ENCODE measurements around the gene ILF3. TPM values are rescaled to one million over a fixed set of nuclear protein-coding genes. Genes with fewer than 3 reads are reported as not detected.
A peak's percentile ranks its signal among the peaks of the same experiment; 100 is the strongest.

ILF3 gene
- total and polyA plus RNA-seq, 12 donors: 75.0 to 254 (median 184) TPM

DNA sequence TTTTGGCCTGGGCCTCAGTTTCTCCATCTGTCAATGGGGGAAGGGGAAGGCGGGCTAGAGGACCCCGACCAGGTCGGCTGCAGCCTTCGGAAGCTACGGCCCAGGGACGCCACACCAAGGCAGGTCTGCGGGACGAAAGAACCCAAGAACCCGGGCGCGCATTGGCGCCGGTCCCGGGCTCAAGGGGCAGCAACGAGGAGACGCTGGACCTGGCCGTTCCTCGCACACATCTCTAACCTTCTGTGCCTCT, 739 bp upstream of the ILF3 start:
- 0 to 1% (median 0%) methylated on average over 13 to 18 of the region's 18 CpGs; no CpG with 5 or more reads in 1 of the 4 donors for WGBS, 4 donors

DNA sequence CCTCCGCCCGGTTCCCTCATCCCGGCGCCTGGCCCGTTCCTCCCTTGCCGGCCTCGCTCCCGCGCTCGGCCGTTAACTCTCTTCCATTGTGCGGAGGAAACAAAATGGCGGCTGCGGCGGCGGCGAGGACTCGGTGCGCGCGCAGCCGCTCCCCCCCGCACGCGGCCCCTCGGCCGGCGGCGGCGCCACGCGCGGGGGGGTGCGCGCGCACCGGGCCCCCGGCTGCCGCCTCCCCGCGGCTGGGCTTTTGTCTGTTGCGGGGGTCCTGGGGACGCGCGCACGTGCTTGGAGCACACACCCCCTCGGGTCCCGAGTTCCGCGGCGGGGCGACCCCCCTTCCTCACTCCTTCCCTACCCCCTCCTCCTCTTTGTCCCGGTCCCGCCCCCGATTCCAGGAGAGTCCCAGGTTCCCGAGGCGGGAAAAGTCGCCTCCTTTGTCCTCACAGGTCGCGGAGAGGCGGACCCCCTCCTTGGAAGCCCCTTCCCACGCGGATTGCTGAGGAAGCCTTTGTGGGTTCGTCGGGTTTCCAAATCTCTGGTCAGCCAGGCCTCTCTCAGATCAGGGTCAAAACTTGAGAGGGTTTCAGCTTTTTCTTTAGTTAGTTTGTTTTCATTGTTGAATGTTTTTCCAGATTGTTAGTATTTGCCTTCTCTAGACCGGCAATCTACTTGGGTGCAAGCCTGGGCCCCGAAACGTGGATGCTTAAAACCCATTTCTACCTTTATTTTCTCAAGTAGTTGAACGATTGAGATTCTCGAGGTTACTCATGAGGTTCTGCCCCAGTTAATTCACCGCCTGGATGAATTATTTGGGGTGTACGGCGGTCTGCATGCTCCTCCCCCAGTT, 687 bp downstream of the ILF3 start:
- Histone ChIP-seq H3K27me3 (no peaks in the 10 kb centered on the region), H3K27ac (peak overlapping the region; percentile 87 to 99 (median 98)), H3K4me3 (peak overlapping the region; percentile 81 to 99 (median 90)), H3K36me3 (replicated peaks in 1 of 2) (no peaks in the 10 kb centered on the region), H3K4me1 (replicated peaks in 1 of 2) (peaks cover 39 to 61% of the 10 kb centered on the region in 2 donors), H3K9me3 (replicated peaks in 1 of 3) (no peaks in the 10 kb centered on the region)
- no peak for TF ChIP-seq POLR2A (IDR thresholded peaks at IDR 0.05)
- TF ChIP-seq, protein P1, sequence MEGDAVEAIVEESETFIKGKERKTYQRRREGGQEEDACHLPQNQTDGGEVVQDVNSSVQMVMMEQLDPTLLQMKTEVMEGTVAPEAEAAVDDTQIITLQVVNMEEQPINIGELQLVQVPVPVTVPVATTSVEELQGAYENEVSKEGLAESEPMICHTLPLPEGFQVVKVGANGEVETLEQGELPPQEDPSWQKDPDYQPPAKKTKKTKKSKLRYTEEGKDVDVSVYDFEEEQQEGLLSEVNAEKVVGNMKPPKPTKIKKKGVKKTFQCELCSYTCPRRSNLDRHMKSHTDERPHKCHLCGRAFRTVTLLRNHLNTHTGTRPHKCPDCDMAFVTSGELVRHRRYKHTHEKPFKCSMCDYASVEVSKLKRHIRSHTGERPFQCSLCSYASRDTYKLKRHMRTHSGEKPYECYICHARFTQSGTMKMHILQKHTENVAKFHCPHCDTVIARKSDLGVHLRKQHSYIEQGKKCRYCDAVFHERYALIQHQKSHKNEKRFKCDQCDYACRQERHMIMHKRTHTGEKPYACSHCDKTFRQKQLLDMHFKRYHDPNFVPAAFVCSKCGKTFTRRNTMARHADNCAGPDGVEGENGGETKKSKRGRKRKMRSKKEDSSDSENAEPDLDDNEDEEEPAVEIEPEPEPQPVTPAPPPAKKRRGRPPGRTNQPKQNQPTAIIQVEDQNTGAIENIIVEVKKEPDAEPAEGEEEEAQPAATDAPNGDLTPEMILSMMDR (IDR thresholded peaks at IDR 0.05): no peak
- peak; percentile 37 to 69 (median 59) for DNase-seq
- intact Hi-C loops (cut with DNase I): loop anchor here (5.0 kb wide), 1 partner anchor 42 kb away; no protein-coding TSS in a partner anchor
- WGBS, 4 donors: 0 to 1% (median 0%) methylated on average over 10 to 73 of the region's 73 CpGs

More for the DNA sequence above, 739 bp upstream of the ILF3 start:
- no peak for DNase-seq
- no peaks in the 10 kb centered on the region for H3K9me3 ChIP-seq (replicated peaks in 1 of 3)
- peaks cover 26 to 47% of the 10 kb centered on the region in 2 donors for H3K4me1 ChIP-seq (replicated peaks in 1 of 2)
- no peaks in the 10 kb centered on the region for H3K27me3 ChIP-seq
- peak overlapping the region; percentile 84 to 98 (median 91) for H3K4me3 ChIP-seq
- intact Hi-C loops (cut with DNase I): loop anchor here in 1 of 2 donors (5.0 kb wide), 1 partner anchor 44 kb away; no protein-coding TSS in a partner anchor
- H3K36me3 ChIP-seq (replicated peaks in 1 of 2): no peaks in the 10 kb centered on the region
- H3K27ac ChIP-seq: peak overlapping the region; percentile 98 to 100 (median 99)
- TF ChIP-seq, protein P1 (IDR thresholded peaks at IDR 0.05): no peak
- no peak for TF ChIP-seq POLR2A (IDR thresholded peaks at IDR 0.05)

- 4% methylated on average over 13 to 16 of the region's 16 CpGs for WGBS, 4 donors
- TF ChIP-seq POLR2A (IDR thresholded peaks at IDR 0.05): peak in 1 of 2 donors; percentile 37
- TF ChIP-seq, protein P1 (IDR thresholded peaks at IDR 0.05): peak in 1 of 6 experiments; percentile 14
- intact Hi-C loops (cut with DNase I): loop anchor here in 1 of 2 donors (5.0 kb wide), 1 partner anchor 42 kb away; no protein-coding TSS in a partner anchor
- Histone ChIP-seq H3K4me3 (peak overlapping the region in 2 of 4 donors; percentile 94 to 99), H3K27ac (peak overlapping the region; percentile 43 to 99 (median 98)), H3K36me3 (replicated peaks in 1 of 2) (no peaks in the 10 kb centered on the region), H3K4me1 (replicated peaks in 1 of 2) (peaks cover 43 to 69% of the 10 kb centered on the region in 2 donors), H3K9me3 (replicated peaks in 1 of 3) (no peaks in the 10 kb centered on the region), H3K27me3 (no peaks in the 10 kb centered on the region)
- DNase-seq: peak in 6 of 7 donors; percentile 40 to 73 (median 60)
Observed at GRCh38 chr19:10655457-10656312, 1.5 kb downstream of the ILF3 start.

- Histone ChIP-seq H3K9me3 (replicated peaks in 1 of 3) (no peaks in the 10 kb centered on the region), H3K4me1 (replicated peaks in 1 of 2) (peaks cover 38 to 72% of the 10 kb centered on the region in 2 donors), H3K4me3 (no peak overlapping the region), H3K36me3 (replicated peaks in 1 of 2) (peaks cover 0 to 5% of the 10 kb centered on the region in 2 donors), H3K27me3 (no peaks in the 10 kb centered on the region), H3K27ac (no peak overlapping the region)
- intact Hi-C loops (cut with DNase I): no loop called here
- TF ChIP-seq, protein P1 (IDR thresholded peaks at IDR 0.05): no peak
- TF ChIP-seq POLR2A (IDR thresholded peaks at IDR 0.05): no peak
- DNase-seq: no peak
- WGBS, 4 donors: 80 to 90% (median 84%) methylated on average over 4 to 5 of the region's 5 CpGs
Observed at GRCh38 chr19:10660346-10660745, 6.2 kb downstream of the ILF3 start.

Data from adrenal gland (tissue), 12 donors.